Measurements from ENCODE around the gene GHITM. TPM values are rescaled to one million over a fixed set of nuclear protein-coding genes. Genes with fewer than 3 reads are reported as not detected.
A peak's percentile ranks its signal among the peaks of the same experiment; 100 is the strongest.
"Not testable (repeated sequence)": the region's sequence is repeated elsewhere in the genome, so short reads cannot be mapped to it uniquely, and the experiment has no call there.

The GHITM gene
- total RNA-seq, 4 donors from 2014 or later = 137 to 289 (median 182) TPM

GRCh38 chr10:84101042-84101441 lies 38.3 kb upstream of the GHITM start:
- no peaks in the 10 kb centered on the region for H3K27me3 ChIP-seq
- peaks cover 0 to 5% (median 0%) of the 10 kb centered on the region in 3 donors for H3K4me1 ChIP-seq
- WGBS, 2 donors = 70 to 71% methylated on average over 2 of the region's 2 CpGs
- no peak overlapping the region for H3K4me3 ChIP-seq
- H3K9me3 ChIP-seq = no peaks in the 10 kb centered on the region
- no peak overlapping the region for H3K27ac ChIP-seq
- intact Hi-C loops (cut with DNase I) = no loop called here
- no peaks in the 10 kb centered on the region for H3K36me3 ChIP-seq
- DNase-seq = no peak
- TF ChIP-seq POLR2A (IDR thresholded peaks at IDR 0.05) = no peak
- TF ChIP-seq, protein P1, sequence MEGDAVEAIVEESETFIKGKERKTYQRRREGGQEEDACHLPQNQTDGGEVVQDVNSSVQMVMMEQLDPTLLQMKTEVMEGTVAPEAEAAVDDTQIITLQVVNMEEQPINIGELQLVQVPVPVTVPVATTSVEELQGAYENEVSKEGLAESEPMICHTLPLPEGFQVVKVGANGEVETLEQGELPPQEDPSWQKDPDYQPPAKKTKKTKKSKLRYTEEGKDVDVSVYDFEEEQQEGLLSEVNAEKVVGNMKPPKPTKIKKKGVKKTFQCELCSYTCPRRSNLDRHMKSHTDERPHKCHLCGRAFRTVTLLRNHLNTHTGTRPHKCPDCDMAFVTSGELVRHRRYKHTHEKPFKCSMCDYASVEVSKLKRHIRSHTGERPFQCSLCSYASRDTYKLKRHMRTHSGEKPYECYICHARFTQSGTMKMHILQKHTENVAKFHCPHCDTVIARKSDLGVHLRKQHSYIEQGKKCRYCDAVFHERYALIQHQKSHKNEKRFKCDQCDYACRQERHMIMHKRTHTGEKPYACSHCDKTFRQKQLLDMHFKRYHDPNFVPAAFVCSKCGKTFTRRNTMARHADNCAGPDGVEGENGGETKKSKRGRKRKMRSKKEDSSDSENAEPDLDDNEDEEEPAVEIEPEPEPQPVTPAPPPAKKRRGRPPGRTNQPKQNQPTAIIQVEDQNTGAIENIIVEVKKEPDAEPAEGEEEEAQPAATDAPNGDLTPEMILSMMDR (IDR thresholded peaks at IDR 0.05) = no peak

- DNase-seq = no peak
- Histone ChIP-seq H3K27ac (no peak overlapping the region), H3K9me3 (no peaks in the 10 kb centered on the region), H3K4me3 (no peak overlapping the region), H3K4me1 (no peaks in the 10 kb centered on the region), H3K36me3 (no peaks in the 10 kb centered on the region), H3K27me3 (no peaks in the 10 kb centered on the region)
- intact Hi-C loops (cut with DNase I) = no loop called here
- no peak for TF ChIP-seq POLR2A (IDR thresholded peaks at IDR 0.05)
- TF ChIP-seq, protein P1 (IDR thresholded peaks at IDR 0.05) = no peak
- WGBS, 2 donors = 81 to 91% methylated on average over 3 to 10 of the region's 18 CpGs
Measured at GRCh38 chr10:84108797-84109196, 30.5 kb upstream of the GHITM start.

GRCh38 chr10:84109772-84110171 lies 29.5 kb upstream of the GHITM start:
- not testable (repeated sequence) for H3K4me3 ChIP-seq

DNA sequence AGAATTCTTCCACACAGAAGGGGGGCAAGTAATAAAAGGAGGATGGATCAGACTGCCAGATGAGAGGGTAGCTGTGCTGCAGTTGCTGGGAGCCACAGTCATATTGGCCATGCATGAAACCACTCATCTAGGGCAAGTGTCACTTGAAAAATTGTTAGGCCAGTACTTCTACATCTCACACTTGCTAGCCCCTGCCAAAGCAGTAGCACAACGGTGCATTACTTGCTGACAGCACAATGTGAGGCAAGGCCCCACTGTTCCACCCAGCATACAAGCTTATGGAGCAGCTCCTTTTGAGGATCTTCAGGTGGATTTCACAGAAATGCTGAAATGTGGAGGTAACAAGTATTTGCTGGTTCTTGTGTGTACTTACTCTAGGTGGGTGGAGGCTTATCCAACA lies 25.8 kb upstream of the GHITM start:
- H3K4me3 ChIP-seq; H3K27ac ChIP-seq; H3K36me3 ChIP-seq; H3K9me3 ChIP-seq; intact Hi-C loops (cut with DNase I); H3K4me1 ChIP-seq; DNase-seq; H3K27me3 ChIP-seq: not testable (repeated sequence)
- WGBS, 2 donors = 40 to 75% methylated on average over 1 of the region's 1 CpG

More at GRCh38 chr10:84109772-84110171, 29.5 kb upstream of the GHITM start:
- H3K9me3 ChIP-seq; intact Hi-C loops (cut with DNase I); H3K36me3 ChIP-seq; H3K27ac ChIP-seq; DNase-seq; H3K27me3 ChIP-seq; H3K4me1 ChIP-seq: not testable (repeated sequence)
- WGBS, 2 donors = 71 to 73% methylated on average over 6 of the region's 9 CpGs

GRCh38 chr10:84114088-84114667 lies 25.1 kb upstream of the GHITM start:
- TF ChIP-seq, protein P1 (IDR thresholded peaks at IDR 0.05) = peak in 1 of 6 experiments; percentile 25
- TF ChIP-seq POLR2A (IDR thresholded peaks at IDR 0.05) = no peak
- H3K27ac ChIP-seq = no peak overlapping the region
- intact Hi-C loops (cut with DNase I) = no loop called here
- WGBS, 2 donors = 43 to 55% methylated on average over 9 to 10 of the region's 13 CpGs
- H3K27me3 ChIP-seq = no peaks in the 10 kb centered on the region
- no peak for DNase-seq
- H3K9me3 ChIP-seq = no peaks in the 10 kb centered on the region
- no peaks in the 10 kb centered on the region for H3K4me1 ChIP-seq
- H3K36me3 ChIP-seq = no peaks in the 10 kb centered on the region
- H3K4me3 ChIP-seq = no peak overlapping the region

GRCh38 chr10:84117204-84117603 lies 22.1 kb upstream of the GHITM start:
- H3K27ac ChIP-seq; H3K27me3 ChIP-seq; H3K4me1 ChIP-seq; H3K9me3 ChIP-seq; H3K4me3 ChIP-seq; DNase-seq; intact Hi-C loops (cut with DNase I); H3K36me3 ChIP-seq: not testable (repeated sequence)
- 58 to 78% methylated on average over 2 of the region's 2 CpGs for WGBS, 2 donors

All from esophagus squamous epithelium (tissue), 5 donors.